Right kidney (tissue), 1 donor: Measurements from ENCODE around the gene ABCA12.

Experiments
- DNase-seq: peaks from one replicate; pipeline ENCODE4 v3.0.0-alpha.2; 2016

The ABCA12 gene

DNA sequence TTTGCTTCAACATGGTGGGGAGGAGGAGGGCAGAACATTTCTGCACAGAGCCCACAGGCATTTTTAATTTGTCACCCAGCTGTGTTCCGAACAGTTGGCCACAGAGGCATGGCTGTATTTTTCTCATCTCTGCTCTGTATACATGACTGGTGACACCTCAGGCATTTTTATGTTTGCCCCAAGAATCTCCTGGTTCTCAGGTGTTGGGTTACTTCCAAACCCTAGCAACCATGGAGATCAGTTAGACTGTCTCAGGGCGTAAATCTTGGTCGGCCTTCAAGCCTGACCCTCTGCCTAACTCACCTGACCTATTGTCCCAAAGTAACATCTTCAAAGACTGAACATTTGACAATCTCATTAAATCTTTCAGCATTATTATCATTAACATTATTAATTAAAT, 100.0 kb downstream of the ABCA12 start:
- DNase-seq, result no peak

DNA sequence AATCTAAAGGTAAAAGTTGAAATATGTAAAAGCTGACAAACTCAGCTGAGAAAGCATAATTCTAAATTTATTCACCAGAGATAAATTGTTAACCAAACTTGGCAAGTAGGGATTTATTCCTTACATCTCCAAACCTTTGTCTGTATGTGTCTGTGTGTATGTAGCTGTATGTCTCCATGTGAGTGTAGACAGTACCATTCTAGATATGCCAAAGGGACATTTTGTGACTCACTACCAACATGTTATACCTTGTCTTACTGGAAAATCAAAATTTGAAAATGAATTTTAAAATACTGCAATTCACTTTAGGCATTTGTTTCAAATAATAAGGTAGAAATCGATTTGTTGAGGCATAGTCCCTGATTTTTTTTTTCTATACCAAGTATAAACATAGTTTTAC, 102.1 kb downstream of the ABCA12 start:
- no peak for DNase-seq

DNA sequence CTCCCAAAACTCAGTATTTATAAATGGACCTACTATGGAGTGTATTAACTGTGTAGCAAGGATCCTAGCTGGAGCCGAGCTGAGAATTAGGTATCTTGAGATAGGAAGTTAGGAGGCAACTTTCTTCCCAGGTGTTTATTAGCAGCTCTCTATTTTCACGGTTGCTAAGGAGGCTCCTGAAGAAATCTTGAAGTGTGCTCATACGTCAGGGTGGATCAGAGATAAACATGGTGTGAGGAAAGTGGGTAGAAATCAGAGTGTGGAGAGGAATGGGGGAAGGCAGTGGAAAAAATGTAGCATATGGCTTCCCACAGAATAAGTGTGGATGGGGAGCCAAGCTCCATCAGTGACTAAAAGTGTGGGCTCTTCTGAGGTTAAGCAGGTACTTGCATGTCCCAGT, 104.3 kb downstream of the ABCA12 start:
- DNase-seq, result no peak

DNA sequence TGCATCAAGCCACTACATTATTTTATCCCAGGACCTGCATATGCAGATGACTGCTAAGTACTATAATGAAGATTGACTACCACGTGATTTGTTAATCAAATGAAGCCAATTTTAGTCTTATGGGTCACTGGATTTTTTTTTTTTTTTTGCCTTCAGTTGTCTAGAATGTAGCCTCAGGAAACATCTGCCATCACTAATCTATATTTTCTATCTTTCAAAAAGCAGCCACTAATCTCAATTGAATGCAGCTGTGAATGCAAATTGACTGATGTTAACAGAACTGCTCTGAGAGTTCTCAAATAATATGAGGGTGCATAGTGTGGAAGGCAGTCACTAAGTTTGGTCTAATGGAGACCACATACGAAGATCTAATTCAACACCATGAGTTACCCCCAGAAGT, 106.3 kb downstream of the ABCA12 start:
- DNase-seq, result no peak

DNA sequence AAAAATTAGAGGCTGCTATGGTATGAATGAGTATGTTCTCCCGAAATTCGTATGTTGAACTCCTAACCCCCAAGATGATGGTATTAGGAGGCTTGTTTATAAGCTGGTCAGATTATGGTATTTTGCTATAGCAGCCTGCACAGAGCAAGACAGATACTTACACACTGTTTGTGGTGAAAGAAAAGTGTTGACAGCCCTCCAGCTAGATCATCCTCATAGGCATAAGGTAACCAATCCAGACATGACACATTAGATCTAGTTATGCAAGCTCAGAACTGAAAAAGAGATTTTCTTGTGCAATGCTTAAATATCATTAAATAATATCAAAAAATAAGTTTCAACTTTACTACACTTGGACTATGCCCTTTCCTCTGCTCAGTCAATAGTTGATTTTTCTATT, 107.1 kb downstream of the ABCA12 start:
- no peak for DNase-seq

GRCh38 chr2:215029936-215030335, 108.5 kb downstream of the ABCA12 start:
- DNase-seq, result no peak

DNA sequence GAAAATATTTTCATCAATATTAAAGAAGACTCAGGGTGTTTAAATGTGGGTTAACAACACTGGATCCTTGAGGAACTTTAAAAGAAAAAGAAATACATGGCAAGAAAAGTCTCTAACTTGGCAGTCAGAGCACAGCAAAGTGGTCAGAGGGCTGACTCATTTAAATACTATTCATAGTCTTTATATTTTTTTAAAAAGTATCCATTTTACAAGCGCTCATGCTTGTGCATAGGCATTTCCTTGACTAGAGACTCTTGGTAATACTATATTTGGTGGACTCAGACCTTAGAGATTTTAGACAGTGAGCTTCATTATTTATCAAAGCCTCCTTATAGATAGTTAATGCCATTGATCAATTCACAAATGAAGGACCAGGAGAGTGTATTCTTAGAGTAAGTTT, 110.2 kb downstream of the ABCA12 start:
- DNase-seq, result no peak

GRCh38 chr2:215027779-215028178, 110.6 kb downstream of the ABCA12 start:
- no peak for DNase-seq

GRCh38 chr2:215022910-215023309, 115.5 kb downstream of the ABCA12 start:
- no peak for DNase-seq

GRCh38 chr2:215022418-215022817, 116.0 kb downstream of the ABCA12 start:
- no peak for DNase-seq

DNA sequence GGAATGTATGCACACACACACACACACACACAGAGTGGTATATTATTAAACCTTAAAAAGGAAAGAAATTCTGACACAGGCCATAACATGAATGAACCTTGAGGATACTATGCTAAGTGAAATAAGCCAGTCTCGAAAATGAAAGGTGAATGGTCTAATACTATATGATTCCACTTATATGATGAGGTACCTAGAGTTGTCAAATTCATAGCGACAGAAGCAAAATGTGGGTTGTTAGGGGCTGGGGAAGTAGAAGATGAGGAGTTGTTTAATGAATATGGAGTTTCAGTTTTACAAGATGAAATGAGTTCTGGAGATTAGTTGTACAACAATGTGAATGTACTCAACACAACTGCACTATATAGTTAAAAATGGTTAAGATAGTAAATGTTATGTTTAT, 118.1 kb downstream of the ABCA12 start:
- no peak for DNase-seq

DNA sequence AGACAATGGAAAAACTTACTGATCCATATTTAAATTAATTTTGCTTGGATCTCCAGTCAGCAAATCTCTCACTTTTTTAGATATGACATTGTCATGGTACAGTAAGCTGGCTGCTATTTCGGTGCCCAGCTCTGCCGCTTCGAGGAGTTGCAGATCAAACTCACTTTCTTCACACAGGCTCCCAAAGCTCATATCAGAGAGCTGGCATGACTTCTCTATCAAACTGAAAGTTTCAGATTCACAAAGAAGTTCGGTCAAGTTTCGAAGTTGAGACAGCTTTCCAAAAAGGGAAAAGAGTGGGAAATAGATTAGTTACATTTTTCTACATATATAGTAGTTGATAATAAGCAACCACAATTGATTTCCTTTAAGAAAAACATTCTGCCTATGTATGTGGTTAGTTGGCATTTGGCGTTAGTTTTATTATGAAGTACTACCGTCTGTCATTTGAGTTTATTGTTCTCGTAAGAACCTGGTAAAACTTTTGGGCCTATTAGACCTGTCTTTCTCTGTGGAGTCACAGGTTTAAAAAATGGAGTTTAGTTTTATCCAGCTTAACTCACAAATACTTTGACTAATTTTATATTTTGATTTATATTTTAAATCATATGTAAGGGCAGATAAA, 118.8 kb downstream of the ABCA12 start:
- no peak for DNase-seq

GRCh38 chr2:215019085-215019484, 119.3 kb downstream of the ABCA12 start:
- DNase-seq, result no peak

GRCh38 chr2:215015421-215015820, 123.0 kb downstream of the ABCA12 start:
- DNase-seq, result no peak

- no peak for DNase-seq
Measured at GRCh38 chr2:215010390-215010789, 128.0 kb downstream of the ABCA12 start.

GRCh38 chr2:215003001-215003400, 135.4 kb downstream of the ABCA12 start:
- no peak for DNase-seq

DNA sequence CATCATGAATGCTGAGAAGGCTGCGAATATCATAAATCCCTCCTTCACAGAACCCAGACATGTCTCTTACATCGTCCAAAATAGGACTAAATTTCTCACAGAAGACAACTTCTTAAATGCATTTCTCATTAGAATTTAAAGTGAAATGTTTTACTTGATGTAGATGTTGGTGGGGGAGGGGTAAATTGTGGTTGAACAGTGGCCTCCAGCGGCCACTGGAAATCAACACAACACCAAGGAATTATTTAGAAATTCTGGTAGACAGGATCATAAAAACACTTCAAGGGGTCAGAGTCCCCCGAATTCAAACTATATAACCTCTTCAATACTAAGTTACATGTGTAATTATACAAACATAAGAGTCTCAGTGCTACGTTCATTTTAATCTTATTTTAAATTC, 135.9 kb downstream of the ABCA12 start:
- peak; percentile 9 for DNase-seq

DNA sequence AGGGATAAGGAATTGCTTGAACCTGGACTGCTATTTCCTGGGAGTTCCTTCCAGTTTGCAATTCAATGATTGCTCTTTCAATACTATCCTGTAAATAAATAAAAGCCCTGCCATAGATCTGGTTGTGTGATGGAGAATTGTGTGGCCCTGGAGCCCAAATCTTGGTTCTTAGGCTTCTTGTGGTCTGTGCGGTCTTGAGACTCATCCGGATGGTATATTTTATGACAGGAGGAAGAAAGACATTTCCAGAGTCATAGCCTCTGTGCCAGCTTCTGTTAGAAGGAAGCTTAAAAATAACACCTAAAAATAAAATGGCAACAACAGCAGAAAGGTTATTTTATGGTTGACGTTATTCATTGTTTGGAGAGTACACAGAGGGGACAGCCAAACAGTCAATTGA, 137.7 kb downstream of the ABCA12 start:
- no peak for DNase-seq

DNA sequence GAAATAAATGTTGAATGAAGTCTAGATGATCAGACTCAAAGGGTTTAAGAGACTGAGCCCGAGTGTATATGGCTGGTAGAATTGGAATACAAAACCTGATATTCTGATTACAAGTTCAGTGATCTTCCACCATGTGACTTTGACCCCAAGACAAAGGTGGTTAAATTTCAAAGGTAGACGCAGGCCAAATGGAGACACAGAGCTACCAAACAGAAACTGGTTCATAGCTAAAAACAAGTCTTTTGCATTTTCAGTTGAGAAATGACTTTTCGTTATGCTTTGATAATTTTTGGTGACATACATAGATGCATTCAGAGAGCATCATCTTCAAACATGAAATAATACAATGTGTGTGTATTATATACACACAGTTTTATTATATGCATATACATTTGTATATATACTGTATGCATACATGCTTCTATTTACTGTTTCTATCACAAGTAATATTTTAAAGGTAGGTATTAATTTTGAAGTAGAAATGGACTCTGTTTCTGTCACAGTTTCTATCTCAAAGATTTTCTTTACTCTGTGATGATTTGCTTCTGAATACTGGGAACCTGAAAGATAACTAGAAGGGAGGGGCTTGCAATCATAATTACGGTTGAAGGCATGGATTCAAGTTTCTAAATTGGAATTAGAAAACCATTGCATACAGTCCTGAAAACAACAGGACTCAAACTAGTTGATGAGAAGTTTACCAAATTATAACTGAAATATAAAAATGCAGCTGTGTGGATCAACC, 142.3 kb downstream of the ABCA12 start:
- DNase-seq, result no peak

DNA sequence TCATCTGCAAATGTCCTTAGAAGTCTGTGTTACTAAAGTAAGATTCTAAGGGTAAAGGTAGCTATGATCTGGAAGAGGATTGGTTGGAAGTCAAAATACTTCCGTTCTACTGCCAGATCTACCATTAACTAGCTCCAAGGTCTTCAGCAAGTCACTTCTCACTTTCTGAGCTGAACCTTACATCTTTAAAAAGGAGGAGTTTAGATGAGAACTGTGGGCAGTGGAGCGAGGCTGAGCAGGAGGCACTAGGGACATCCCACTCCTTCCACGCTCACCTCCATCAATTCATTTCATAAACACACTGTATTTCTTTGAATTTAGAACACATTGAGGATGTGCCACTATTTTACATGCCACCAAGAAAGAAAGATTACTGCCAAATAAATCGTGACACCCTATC, 143.0 kb downstream of the ABCA12 start:
- no peak for DNase-seq

DNA sequence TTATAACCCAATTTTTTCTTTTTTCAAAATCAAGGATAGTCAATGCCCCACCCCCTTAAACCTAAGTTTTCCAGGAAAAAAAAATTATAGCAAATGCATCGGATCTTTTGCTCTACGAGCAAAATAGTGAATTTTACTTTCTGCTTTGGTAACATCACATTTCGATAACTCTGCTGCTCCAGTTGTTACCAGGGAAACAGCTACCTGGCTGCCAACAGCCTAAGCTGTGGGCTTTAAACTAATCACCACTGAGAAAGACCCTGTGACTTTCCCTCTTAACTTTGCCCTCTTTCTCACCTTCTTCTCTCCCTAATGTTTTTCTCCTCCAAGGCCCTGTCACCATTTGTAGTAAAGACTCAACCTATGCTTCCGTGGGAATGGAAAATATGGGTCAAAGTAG, 145.5 kb downstream of the ABCA12 start:
- DNase-seq, result no peak

DNA sequence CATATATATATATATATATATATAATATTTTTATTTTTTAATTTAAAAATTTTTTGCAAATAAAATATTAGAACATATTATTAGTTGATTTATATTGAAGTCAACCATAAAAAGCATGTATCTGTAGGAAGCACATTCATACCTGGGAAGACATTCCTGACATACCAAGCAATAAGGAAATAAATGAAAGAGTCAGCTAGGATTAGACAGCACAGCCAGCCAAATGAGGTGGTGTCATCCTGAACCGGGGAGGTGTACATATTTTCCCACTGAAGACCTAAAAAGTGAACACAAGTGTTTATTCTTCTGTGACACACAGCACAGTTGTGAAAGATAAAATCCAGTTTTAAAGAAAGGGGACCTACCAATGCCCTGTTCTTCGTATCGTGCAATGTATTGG, 149.2 kb downstream of the ABCA12 start:
- no peak for DNase-seq

DNA sequence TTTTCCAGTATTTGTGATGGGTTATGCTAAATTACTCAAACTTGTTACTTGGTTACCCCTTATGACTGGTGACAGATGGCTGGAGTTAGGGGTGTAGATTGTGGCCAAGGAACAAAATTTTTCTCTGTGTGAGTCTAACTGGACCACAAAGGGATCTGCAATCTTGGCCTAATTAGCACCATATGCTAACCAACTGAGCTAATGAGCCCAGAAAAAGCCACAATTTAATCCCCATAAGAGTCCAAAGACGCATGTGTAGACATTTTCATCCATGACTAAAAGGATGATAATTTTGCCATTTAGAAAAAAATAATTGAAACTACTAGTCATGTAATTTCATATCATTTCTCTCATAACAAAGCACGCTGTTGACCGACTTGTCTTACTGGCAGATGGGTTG, 151.2 kb downstream of the ABCA12 start:
- DNase-seq, result no peak

GRCh38 chr2:214985619-214986018, 152.8 kb downstream of the ABCA12 start:
- no peak for DNase-seq

- DNase-seq, result no peak
Measured at GRCh38 chr2:214966420-214966819, 172.0 kb downstream of the ABCA12 start.
